HG03565 (cell line): ENCODE results near the gene GTF3C5.
"Not testable (repeated sequence)": the region's sequence is repeated elsewhere in the genome, so short reads cannot be mapped to it uniquely, and the experiment has no call there.

ENCODE experiments used
- ATAC-seq: cut with Tn5 transposase; IDR thresholded peaks from one replicate; pipeline ENCODE4 v1.9.1; 2021; ENCODE audit warnings: mild to moderate bottlenecking, moderate library complexity; ENCODE audit not compliant: unreplicated experiment

Gene GTF3C5

DNA sequence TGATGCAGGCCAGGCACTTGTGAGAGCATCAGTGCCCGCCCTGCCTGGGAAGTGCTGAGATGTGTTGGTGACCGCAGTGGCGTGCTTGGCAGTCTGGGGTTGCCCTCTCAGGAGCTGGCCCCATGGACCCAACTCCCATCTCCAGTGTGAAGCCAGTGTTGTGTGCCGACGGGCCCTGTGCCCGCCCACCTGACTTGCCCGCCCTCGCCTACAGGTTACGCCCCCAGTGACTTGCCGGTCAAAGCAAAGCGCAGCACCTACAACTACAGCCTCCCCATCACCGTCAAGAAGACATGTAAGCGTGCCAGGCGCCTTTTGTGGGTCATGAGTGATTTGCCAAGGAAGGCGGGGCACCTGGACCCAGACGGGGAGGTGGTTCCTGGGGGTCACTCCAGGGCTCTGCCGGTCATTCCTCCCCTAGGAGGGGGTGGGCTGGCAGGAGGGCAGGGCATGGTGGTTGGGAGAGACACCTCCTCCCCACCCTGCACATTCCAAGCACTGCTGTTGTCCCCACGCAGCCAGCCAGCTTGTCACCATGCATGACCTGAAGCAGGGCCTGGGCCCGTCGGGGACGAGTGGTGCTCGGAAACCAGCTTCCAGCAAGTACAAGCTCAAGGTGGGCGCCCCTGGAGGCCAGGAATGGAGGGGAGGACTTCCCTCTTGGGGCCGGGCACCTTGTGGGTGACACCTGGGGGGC lies 23.5 kb downstream of the GTF3C5 start:
- no peak for ATAC-seq

DNA sequence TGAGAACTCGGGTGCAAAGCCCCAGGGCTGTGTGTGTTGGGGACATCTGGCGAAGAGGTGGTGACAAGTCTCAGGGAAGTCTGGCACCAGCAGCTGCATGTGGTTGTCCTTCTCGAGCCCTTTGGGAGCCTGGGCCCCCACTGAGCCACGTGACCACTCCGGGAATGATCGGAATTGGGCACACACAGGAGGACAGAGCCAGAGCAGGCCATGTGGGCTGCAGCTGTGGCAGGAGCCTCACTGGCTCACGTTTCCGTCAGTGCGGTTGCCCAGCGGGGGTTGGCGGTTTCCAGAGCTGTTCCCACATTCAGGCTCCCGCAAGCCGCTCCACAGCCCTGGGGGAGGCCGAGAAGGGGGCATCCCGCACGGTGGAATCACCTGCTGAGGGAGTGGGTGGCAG lies 24.2 kb downstream of the GTF3C5 start:
- ATAC-seq, result no peak

DNA sequence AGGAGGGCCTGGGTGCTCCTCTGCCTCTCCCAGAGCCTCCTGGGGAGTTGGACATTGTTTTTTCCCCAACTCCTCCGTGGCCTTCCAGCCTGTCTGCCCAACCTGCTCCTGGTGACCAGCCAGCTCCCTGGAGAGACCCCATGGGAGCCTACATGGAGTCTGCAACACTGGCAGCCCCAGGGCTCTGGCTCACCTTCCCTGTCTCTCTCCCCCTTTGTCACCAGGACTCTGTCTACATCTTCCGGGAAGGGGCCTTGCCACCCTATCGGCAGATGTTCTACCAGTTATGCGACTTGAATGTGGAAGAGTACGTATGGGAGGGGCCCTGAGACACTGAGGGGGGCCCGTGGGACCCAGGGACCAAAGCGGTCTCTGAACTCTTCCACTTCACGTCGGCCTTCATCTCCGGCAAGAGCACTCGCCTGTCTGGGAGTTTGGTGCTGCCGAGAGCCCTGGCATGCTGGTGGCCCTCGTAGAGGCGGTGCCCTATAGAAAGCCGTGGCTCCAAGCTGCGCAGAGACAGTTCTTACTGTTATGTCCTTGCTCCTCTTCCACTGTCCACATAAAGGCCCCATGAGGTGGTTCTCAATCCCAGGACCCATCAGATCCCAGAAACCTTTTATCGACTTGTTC lies 25.1 kb downstream of the GTF3C5 start:
- no peak for ATAC-seq

DNA sequence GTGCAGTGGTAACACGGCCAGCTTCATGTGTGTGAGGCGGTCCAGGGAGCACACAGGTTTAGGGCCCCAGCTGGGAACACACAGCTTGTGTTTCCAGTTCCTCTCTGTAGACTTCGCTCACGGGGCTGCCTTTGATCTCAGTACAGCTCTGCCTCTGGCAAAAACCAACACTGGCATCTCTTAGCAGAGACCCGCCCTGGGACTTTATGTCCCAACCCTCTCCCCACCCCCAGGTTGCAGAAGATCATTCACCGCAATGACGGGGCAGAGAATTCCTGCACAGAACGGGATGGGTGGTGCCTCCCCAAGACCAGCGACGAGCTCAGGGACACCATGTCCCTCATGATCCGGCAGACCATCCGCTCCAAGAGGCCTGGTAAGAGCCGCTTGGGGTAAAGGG lies 25.7 kb downstream of the GTF3C5 start:
- ATAC-seq, result no peak

DNA sequence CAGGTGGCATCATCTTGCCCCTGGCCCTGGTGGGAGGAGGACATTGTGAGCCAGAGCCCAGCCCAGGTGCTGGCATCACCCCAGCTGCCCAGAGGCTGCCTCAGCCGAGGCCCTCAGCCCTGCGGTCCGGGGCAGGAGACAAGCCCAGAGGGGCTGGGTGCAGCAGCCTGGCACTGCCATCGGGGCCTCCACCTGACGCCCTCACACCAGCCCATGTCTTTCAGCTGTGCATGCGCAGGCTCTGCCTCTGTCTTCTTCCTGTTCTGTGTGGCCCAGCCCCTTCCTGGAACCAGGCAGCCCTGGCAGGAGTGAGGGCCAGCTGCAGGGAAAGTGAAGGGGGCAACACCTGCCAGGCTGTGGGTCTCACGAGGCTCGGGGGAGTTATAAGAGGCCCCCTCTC lies 26.2 kb downstream of the GTF3C5 start:
- ATAC-seq, result no peak

DNA sequence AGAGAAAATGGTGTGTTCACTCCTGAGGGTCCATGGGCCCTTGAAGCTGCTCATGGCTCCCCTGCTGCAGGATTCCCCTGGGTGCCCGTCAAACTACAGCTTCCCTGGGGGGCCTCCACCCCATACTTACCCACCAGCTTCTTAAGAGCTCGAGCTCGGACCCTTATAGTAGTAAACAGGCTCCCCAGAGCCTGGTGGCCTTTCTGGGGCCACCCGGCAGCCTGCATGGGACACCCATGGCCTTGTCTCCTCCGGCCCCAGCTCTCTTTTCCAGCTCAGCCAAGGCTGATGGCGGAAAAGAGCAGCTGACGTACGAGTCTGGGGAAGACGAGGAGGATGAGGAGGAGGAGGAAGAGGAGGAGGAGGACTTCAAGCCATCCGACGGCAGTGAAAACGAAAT lies 26.8 kb downstream of the GTF3C5 start:
- no peak for ATAC-seq

DNA sequence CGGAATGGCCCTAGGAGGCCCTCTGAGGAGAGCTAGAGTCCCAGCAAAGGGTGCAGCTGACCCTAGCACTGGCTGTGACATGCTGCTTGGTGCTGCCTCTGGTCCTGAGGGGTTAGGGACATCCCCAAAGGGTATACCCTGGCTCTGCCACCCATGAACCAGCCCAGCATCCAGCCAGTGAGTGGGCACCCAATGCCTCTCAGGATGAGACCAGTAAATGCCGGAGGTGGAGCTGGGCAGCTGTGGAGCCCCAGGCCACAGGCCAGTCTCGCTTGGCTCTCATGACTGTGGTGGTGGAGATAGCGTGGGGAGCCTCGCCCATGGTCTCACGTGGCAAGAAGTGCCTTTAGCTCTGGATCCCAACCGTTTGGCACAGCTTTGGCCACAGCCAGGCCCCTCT lies 27.3 kb downstream of the GTF3C5 start:
- no peak for ATAC-seq

DNA sequence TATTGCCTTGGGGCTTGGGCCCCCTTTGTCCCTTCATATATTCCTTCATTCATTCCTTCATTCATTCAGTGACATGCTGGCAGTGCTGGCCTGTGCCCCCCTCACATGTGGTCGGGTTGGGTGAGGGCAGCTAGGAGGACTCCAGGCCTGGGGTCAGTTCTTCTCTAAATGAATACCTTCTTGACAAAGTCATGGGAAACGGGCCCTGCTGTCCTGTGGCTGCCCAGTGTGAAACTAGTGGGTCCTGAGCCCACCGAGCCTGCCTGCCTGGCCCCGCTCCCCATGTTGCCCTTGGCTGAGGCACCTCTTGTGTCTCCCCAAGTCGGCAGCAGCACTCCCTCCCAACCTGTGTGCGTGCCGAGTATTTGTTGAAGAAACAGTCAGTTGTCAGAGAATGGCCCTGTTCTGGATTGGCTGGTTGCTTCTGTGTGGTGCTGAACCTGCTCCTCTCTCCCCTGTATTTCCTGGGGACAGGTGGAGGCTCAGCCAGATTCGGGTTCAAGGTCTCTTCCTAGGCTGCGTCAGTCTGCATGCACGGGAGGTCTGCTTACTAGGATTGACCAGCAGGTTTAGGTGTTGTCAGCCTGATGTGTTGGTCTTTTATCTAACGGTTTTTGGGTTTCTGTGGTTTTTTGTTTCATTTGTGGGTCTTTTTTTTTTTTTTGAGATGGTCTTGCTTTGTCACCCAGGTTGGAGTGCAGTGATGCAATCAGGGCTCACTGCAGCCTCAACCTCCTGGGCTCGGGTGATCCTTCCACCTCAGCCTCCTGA lies 27.9 kb downstream of the GTF3C5 start:
- ATAC-seq, result no peak

DNA sequence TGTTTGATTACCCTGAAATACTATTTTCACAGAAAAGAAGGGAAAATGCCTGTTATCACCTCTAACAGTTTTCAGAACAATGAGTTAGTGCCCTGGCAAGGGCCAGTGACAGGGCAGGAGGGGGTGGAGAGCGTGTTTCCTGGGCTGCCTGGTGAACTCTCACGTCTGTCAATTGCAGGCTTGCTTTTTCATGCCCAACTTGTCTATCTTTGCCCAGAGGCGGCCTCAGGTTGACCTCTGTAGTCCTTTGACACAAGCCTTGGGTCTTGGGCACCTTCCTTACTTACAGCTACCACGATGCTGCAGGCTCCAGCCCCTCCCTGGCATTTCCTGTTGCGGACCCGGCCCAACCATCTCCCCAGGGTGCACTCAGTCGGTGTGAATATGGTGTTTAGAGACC lies 28.8 kb downstream of the GTF3C5 start:
- ATAC-seq, result no peak

DNA sequence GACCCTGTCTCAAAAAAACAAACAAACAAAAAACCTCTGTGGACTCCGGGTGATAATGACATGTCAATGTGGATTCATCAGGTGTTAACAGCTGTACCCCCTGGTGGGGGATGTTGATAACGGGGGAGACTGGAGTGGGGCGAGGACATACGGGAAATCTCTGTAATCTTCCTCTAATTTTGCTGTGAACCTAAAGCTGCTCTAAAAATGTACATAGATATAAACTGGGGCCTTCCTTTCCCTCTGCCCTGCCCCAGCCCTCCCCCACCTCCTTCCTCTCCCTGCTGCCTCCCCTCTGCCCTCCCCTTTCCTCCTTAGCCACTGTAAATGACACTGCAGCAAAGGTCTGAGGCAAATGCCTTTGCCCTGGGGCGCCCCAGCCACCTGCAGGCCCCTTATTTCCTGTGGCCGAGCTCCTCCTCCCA lies 29.6 kb downstream of the GTF3C5 start:
- no peak for ATAC-seq

DNA sequence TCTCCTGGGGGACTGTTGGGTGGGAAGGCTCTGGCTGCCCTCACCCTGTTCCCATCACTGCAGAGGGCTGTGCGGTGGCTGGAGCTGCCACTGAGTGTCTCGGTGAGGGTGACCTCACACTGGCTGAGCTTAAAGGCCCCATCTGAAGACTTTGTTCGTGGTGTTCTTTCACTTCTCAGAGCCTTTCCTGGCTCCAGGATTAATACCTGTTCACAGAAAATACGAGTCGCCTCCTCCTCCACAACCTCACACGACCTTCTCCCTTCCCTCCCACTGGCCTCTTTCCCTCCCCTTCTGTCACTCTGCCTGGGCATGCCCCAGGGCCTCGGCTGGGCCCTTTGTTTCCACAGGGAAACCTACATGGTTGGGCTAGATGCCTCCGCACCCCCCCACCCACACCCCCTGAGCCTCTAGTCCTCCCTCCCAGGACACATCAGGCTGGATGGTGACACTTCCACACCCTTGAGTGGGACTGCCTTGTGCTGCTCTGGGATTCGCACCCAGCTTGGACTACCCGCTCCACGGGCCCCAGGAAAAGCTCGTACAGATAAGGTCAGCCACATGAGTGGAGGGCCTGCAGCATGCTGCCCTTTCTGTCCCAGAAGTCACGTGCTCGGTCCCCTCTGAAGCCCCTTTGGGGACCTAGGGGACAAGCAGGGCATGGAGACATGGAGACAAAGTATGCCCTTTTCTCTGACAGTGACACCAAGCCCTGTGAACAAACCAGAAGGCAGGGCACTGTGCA lies 30.4 kb downstream of the GTF3C5 start:
- ATAC-seq, result not testable (repeated sequence)

DNA sequence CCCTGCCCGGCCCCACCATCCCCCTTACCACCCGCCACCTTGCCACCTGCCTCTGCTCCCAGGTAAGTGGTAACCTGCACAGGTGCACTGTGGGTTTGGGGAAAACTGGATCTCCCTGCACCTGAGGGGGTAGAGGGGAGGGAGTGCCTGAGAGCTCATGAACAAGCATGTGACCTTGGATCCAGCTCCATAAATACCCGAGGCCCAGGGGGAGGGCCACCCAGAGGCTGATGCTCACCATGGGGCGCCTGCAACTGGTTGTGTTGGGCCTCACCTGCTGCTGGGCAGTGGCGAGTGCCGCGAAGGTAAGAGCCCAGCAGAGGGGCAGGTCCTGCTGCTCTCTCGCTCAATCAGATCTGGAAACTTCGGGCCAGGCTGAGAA lies 31.0 kb downstream of the GTF3C5 start, which contains the start of gene CEL:
Gene CEL (plus strand): TSS at position 218 of the 382 bp plus-strand sequence. CDS start 22 bp downstream, at position 240.
- ATAC-seq, result not testable (repeated sequence)

DNA sequence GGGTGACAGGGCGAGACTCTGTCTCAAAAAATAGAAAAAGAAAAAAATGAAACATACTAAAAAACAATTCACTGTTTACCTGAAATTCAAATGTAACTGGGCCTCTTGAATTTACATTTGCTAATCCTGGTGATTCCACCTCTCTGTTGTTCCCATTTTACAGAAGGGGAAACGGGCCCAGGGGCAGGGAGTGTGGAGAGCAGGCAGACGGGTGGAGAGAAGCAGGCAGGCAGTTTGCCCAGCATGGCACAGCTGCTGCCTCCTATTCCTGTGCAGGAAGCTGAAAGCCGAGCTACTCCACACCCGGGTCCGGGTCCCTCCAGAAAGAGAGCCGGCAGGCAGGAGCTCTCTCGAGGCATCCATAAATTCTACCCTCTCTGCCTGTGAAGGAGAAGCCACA lies 31.8 kb downstream of the GTF3C5 start:
- not testable (repeated sequence) for ATAC-seq

DNA sequence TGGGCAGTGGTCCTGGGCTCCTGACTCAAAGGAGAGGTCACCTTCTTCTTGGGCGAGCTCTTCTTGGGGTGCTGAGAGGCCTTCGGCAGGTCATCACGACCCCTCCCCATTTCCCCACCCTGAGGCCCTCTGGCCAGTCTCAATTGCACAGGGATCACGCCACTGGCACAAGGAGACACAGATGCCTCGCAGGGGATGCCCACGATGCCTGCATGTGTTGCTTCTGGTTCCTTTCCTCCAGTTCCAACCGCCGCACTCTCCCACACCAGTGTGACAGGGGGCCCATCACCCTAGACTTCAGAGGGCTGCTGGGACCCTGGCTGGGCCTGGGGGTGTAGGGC lies 32.3 kb downstream of the GTF3C5 start:
- no peak for ATAC-seq

DNA sequence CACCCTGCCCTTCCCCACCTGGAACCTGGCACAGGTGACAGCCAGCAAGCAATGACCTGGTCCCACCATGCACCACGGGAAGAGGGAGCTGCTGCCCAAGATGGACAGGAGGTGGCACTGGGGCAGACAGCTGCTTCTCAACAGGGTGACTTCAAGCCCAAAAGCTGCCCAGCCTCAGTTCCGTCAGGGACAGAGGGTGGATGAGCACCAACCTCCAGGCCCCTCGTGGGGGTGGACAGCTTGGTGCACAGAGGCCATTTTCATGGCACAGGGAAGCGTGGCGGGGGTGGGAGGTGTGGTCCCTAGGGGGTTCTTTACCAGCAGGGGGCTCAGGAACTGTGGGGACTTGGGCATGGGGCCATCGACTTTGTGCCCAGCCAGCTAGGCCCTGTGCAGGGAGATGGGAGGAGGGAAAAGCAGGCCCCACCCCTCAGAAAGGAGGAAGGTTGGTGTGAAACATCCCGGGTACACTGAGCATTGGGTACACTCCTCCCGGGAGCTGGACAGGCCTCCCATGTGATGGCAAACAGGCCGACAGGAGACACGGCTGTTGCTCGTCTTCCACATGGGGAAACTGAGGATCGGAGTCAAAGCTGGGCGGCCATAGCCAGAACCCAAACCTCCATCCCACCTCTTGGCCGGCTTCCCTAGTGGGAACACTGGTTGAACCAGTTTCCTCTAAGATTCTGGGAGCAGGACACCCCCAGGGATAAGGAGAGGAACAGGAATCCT lies 32.9 kb downstream of the GTF3C5 start:
- no peak for ATAC-seq

DNA sequence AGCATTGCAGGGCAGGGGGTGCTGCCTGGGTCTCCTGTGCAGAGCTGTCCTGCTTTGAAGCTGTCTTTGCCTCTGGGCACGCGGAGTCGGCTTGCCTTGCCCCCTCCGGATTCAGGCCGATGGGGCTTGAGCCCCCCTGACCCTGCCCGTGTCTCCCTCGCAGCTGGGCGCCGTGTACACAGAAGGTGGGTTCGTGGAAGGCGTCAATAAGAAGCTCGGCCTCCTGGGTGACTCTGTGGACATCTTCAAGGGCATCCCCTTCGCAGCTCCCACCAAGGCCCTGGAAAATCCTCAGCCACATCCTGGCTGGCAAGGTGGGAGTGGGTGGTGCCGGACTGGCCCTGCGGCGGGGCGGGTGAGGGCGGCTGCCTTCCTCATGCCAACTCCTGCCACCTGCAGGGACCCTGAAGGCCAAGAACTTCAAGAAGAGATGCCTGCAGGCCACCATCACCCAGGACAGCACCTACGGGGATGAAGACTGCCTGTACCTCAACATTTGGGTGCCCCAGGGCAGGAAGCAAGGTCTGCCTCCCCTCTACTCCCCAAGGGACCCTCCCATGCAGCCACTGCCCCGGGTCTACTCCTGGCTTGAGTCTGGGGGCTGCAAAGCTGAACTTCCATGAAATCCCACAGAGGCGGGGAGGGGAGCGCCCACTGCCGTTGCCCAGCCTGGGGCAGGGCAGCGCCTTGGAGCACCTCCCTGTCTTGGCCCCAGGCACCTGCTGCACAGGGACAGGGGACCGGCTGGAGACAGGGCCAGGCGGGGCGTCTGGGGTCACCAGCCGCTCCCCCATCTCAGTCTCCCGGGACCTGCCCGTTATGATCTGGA lies 33.7 kb downstream of the GTF3C5 start:
- no peak for ATAC-seq

DNA sequence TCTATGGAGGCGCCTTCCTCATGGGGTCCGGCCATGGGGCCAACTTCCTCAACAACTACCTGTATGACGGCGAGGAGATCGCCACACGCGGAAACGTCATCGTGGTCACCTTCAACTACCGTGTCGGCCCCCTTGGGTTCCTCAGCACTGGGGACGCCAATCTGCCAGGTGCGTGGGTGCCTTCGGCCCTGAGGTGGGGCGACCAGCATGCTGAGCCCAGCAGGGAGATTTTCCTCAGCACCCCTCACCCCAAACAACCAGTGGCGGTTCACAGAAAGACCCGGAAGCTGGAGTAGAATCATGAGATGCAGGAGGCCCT lies 34.2 kb downstream of the GTF3C5 start:
- no peak for ATAC-seq

DNA sequence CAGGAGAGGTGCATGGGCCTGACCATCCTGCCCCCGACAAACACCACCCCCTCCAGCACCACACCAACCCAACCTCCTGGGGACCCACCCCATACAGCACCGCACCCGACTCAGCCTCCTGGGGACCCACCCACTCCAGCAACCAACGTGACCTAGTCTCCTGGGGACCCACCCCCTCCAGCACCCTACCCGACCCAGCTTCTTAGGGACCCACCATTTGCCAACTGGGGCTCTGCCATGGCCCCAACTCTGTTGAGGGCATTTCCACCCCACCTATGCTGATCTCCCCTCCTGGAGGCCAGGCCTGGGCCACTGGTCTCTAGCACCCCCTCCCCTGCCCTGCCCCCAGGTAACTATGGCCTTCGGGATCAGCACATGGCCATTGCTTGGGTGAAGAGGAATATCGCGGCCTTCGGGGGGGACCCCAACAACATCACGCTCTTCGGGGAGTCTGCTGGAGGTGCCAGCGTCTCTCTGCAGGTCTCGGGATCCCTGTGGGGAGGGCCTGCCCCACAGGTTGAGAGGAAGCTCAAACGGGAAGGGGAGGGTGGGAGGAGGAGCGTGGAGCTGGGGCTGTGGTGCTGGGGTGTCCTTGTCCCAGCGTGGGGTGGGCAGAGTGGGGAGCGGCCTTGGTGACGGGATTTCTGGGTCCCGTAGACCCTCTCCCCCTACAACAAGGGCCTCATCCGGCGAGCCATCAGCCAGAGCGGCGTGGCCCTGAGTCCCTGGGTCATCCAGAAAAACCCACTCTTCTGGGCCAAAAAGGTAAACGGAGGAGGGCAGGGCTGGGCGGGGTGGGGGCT lies 35.6 kb downstream of the GTF3C5 start:
- ATAC-seq, result no peak

DNA sequence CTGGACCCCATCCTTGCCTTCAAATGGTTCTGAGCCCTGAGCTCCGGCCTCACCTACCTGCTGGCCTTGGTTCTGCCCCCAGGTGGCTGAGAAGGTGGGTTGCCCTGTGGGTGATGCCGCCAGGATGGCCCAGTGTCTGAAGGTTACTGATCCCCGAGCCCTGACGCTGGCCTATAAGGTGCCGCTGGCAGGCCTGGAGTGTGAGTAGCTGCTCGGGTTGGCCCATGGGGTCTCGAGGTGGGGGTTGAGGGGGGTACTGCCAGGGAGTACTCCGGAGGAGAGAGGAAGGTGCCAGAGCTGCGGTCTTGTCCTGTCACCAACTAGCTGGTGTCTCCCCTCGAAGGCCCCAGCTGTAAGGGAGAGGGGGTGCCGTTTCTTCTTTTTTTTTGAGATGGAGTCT lies 36.2 kb downstream of the GTF3C5 start:
- ATAC-seq, result no peak
